GM19372 (cell line): ENCODE measurements around the gene CCDC60.

Experiments
- ATAC-seq: cut with Tn5 transposase; IDR thresholded peaks from one replicate; pipeline ENCODE4 v1.9.1; 2021; ENCODE audit warnings: mild to moderate bottlenecking, low read depth, moderate library complexity; ENCODE audit not compliant: unreplicated experiment

CCDC60 gene

DNA sequence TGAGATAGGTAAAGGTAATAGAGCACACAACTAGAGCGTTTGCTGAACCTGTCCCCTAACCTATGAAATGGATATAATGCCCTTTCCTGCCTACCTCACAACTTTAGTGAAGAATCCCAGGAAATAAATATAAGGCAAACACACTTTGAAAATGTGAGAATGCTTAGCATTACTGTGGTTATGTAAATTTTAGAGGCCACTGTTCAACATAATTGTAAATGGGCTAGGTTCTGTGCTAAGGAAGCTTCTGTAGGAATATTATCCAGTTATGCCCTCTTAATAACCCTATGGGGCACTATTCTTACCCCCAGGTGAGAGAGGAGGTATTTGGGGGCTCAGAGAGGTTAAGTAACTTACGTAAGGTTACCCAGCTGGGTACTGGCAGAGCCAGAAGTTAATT is 166.5 kb downstream of the CCDC60 start:
- ATAC-seq: no peak

DNA sequence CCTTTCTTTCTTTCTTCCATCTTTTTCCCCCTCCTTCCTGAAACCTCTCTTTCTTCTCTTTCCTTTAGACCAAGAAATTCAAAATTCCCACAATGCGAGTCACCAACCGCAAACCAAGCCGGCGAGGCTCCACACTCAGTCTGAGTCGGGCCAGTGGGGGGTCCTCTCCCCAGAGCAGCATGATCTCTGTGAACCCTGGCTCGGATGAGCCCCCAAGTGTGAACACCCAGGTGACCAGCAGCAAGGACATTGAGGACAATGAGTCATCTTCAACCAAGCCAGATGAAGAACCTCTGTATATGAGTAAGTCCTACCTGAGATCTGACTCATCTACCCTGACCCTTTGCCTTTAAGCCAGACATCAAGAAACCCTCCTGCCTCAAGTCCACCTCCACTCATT is 170.5 kb downstream of the CCDC60 start:
- ATAC-seq: no peak

DNA sequence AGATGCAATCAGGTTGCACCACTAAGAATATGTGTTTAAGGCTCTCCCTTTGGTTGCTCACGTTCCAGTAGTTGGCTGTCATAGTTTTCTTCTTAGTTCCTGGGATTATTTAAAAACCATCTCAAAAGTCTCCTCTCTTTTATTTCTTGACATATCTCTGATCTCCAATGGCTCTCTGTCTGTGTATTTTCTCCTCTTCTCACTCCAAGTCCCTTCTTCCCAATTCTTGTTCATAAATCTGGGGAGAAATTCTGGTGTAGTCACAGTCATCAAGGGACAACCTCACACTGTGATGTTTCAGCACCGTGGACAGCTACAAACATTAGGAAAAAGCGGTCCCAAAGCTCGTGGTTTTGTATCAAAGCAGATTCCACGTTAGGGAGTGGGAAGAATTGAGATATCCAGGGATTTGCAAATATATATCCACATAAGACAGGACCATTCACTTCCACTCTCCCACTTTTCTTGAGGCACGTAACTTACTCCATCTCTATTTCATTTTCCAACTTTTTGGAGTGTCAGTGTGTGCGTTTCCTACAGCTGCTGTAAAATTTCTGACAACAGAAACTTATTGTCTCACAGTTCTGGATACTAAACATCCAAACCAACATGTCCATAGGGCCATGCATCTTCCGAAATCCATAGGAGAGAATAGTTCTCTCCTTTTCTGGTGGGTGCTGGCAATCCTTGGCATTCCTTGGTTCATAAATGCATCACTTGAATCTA is 178.4 kb downstream of the CCDC60 start:
- no peak for ATAC-seq

DNA sequence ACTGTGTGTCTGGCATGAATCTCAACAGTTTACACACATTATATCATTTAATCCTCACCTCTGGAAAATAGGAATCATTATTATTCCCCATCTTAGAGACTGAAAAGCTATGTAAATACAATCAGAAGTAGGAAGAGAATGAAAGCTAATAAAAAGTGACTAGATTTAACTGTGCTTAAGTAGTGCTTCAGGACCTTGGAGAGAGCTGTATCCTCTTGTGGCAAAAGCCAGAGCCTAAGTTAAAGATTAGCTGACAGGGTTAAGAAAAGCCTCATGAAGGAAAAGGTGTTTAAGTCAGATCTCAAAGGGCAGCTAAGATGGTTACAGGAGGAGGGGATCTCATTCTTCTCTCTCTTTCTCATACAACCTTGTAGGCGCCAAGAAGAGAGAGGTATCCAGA is 193.7 kb downstream of the CCDC60 start:
- no peak for ATAC-seq

DNA sequence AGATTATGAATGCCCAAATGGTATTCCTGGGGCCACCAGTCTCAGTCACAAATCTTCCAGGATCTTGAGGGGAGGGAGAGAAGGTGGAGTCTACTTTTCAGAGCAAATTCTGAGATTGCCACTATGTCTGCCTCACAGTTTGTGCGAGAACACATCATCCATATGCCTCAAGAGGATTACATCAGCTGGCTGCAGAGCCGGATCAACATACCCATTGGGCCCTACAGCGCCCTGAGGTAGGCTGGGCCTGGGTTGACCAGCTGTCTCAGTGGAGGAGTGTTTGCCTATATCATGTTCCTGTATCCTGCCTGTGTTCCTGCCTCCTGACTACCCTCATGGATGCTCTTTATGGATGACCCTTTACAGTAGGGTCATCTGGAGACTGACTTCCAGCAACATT is 205.9 kb downstream of the CCDC60 start:
- no peak for ATAC-seq

DNA sequence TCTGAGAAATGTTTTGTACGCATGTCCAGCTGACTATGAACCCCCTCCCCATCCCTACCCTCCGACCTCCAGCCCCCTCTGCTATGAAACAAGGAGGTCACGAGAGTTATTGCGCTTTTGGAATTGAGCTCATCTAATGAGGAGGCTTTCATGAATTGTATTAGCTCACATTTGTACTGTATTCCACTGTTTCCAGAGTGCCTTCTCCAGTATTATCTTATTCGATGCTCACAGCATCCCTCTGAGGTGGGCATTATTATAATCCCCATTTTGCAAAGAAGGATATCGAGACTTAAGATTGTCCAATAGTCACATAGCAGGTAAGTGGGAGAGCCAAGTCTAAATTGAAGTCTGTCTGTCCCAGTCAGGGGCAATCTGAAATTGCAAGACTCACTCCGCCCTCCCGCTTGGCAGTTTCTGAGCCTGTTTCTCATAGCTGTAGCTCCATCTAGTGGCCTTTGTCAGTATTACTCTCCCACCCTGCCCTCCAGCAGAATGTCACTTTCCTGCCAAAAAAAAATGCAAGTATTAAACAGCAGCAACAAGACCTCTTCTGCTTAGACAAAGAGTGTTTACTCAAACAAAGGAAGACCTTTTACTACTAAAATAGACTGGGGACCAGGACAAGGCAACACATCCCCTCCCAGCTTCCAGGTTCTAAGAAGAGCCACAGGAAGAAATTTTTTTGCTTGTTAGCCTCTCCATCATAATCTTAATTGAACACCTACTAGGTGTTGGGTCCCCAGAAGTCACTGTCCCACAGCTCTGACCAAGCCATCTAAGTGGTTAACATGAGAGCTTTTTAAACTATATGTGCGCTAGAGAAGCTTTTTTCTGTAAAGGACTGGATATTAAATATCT is 210.5 kb downstream of the CCDC60 start:
- ATAC-seq: peak; percentile 71

DNA sequence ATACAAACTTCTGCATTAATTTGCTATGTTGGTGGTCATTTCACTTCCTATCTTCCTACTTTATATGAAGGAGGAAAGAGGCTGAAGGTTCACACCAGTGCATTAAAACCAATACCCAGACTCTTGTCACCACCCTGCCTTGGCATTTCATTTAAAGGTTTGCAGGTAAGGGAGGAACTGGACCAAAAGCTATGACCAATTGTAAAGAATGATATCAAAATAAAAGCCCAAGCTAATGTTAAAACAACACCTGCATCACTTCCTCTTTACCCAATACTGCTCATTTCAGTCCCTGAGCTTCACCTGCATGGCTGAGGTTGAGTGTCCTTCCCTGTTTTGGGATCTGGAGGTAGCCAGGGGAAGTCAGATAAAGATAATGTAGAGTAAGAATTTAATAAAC is 211.8 kb downstream of the CCDC60 start:
- no peak for ATAC-seq

DNA sequence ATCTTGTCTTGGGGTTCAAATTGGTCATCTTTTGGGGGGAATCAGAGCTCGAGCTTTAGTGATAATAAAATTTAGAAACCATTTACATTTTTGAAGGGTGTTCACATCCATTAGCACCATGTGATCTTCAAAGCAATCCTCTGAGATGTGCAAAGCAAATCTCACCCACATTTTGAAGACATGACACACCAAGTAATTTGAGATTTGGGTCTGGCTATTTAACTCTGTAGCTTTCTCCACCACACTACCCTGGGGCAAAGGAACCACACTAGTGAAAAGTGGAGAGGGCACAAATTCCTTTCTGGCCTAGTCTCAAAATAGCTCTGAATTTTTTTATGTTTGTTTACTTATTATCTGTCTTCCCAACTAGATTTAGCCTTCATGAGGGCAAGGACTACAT is 212.5 kb downstream of the CCDC60 start:
- no peak for ATAC-seq

DNA sequence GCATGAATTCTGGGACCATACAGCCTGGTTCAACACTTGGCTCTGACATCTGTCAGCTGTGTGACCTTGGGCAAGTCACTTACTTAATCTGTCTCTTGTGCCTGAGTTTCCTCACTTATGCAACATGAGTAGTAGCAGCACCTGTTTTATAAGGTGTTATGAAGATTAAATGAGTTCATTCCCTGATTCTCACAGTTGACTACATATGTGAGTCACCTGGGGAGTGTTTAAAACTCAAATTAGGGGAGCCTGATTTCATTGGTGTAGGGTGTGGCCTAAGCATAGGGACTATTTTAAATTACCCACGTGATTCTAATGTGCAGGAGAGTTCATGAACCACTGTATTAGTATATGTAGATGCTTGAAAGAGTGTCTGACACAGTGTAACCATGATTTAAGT is 222.3 kb downstream of the CCDC60 start:
- ATAC-seq: no peak

DNA sequence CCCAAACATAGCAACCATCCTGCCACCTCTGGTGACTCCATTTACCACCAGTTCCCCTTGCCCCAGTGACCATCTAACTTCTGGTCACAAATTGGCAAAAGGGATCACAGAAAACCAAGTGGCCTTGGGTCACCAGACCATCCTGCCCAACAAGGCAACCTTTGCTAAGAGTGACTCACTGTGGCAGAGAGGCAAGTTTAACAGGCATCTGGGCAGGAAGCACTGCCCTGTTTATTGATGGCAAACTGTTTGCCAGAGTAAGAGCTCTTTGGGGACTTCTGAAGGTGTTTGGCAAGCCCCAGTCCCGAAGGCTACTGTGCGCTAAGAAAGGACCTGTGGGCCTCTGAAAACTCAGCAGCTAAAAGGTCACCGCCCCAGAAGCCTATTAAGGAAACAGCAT is 230.9 kb downstream of the CCDC60 start:
- ATAC-seq: no peak

DNA sequence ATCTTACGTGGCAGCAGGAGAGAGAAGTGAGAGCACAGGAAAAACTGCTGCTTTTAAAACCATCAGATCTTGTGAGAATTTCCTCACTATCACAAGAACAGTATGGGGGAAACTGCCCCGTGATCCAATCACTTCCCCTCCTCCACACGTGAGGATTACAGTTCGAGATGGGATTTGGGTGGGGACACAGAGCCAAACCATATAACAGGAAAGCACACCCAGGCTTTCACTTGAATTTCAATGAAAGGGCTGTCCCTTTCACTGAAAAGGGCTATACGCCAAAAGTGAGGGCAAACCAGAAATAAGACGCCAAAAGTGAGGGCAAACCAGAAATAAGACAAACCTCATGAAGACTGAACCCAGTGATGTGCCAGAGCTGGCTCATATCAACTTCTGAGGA is 236.2 kb downstream of the CCDC60 start:
- no peak for ATAC-seq

DNA sequence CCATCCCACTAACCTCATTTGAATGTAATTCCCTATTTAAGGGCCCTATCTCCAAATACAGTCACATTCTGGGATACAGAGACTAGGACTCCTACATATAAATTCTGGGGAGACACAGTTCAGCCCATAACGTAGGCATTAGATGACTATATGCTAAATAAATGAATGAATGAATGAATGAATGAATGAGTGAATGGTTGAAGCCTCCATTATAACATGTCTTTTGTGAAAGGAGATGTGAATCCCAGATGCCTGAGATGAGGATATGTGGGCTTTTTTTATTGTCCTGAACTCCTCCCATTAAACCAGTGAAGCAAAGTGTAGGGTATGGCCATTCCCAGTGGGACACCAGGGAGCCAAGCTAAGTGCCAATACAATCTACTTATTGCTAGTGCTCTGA is 238.6 kb downstream of the CCDC60 start:
- ATAC-seq: no peak

DNA sequence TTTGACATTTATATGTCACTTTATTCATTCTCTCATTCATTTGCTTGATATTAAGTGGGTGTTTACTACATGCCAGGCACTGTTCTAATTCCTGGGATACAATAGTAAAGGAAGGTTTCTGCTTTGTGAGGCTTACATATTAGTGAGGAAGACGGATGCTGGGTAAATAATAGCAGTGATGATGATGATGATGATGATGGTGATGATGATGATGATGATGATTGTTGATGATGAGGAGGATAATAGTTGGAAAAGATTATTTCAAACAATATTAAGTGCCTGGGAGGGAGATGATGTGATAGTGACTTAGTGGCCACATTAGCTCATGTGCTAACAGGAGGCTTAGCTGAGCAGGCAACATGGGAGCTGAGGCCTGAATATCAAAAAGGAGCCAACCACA is 239.7 kb downstream of the CCDC60 start:
- no peak for ATAC-seq

DNA sequence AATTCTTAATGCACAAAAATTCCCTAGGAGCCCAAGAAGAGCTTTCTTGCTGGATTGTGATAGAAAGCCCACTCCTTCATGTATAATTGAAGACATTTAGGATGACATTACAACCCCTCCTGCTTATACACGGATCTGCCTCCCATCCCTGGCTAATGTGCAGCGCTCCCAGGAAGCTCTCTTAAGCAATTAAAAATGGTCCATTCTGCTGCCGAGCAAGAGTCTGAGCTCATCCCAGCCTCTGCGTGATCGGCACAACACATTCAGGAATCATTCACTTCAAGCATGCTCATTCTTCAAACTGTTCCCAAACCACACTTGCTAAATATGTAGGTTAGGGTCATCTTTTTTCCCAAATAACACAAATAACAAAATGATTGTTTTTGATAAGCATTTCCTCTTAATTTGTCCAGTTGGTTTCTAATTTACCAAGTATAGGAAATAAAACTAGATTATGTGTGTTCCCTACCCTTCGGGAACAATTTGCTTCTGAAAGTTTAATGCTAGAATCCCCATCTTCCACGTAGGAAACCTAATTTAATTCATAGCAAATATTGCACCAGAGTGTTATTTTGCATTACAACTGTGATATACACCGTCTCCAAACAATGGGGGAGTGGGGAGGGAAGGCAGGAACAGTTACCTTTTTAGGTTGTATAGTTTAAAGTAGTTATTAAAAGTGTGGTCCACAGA is 241.7 kb downstream of the CCDC60 start:
- ATAC-seq: no peak

DNA sequence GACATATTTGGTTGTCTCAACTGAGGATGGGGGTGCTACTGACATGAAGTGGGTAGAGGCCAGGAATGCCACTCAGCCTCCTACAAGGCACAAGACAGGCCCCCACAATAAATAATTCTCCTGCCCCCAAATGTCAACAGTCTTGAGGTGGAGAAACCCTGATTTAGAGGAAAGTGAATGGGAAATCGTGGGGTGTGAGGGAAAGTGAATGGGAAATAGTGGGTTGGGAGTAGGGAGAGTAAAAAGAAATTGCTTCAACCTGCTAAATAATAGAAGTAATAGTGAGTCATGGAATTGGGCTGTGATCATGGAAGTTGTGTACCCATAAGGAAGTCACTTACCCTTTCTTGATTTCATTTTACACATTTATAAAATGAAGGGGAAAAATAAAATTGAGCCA is 242.4 kb downstream of the CCDC60 start:
- no peak for ATAC-seq

DNA sequence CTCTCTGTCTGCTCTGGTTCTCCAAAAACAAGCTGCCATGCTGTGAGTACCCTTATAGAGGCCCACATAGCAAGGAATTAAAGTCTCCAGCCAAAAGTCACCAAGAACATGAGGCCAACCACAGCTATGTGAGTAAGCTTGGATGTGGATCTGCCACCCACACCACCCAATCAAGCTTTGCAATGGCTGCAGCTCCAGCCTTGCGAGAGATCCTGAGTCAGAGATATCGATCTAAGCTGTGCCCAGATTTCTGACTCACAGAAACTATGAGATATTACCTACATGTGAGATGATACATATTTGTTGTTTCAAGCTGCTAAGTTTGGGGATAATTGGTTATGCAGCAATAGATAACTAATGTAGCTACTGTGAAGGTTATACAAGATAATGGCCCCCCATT is 243.6 kb downstream of the CCDC60 start:
- no peak for ATAC-seq

DNA sequence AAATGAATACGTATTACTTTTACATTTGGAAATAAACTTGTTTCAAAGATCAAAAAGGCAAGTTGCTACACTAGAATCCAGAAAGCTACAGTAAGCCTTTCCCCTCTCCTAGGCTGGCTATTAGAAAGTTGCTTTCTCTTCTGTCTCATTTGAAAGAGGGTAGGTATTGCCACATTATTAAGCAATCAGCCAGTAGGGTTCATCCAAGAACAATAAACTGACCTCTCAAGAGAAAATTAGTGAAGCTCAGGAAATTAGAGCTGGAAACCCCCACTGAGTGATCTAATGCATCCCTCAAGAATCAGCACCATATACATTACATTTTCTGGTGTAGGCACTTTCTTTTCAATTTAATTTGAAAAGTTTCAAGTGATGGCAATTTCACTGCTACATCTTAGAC is 254.6 kb downstream of the CCDC60 start:
- no peak for ATAC-seq

DNA sequence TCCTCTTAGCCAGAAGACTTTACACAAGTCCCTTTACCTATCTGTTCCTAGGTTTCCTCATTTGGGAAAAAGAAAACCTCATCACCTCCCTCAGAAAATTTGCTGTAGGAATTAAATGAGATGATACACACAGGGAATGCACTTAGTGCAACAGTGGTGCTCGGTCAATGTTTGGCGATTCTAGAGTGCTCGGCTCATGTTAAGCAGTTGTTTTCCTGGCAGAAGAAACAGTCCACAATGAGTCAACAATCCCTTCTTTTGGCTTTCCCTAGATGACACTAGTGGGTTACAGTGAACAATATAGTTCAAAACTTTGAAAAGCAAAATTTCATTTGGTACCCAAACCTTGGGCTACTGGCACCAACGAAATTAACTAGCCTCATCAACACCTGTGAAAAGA is 255.1 kb downstream of the CCDC60 start:
- no peak for ATAC-seq
